HG02623 (cell line): ENCODE results near the gene SLC7A7.
A peak's percentile ranks its signal among the peaks of the same experiment; 100 is the strongest.
"Not testable (repeated sequence)": the region's sequence is repeated elsewhere in the genome, so short reads cannot be mapped to it uniquely, and the experiment has no call there.

Experiments used
- ATAC-seq: cut with Tn5 transposase; IDR thresholded peaks from one replicate; pipeline ENCODE4 v1.9.1; 2021; ENCODE audit warnings: moderate library complexity; ENCODE audit not compliant: unreplicated experiment

SLC7A7 gene

GRCh38 chr14:22814941-22815713 lies at the start of gene SLC7A7:
Gene SLC7A7 (minus strand): TSS chr14:22815435. CDS start chr14:22813398, 2,037 bp downstream.
- ATAC-seq, result no peak

- ATAC-seq, result no peak
These were observed 49.7 kb upstream of the SLC7A7 start for GRCh38 chr14:22864979-22865378.

- ATAC-seq, result no peak
These were observed 46.4 kb upstream of the SLC7A7 start for GRCh38 chr14:22861651-22862050.

- not testable (repeated sequence) for ATAC-seq
These were observed 45.1 kb upstream of the SLC7A7 start for GRCh38 chr14:22860377-22860776.

GRCh38 chr14:22856428-22856827 lies 41.2 kb upstream of the SLC7A7 start:
- ATAC-seq, result no peak

- ATAC-seq, result no peak
These were observed 39.9 kb upstream of the SLC7A7 start for GRCh38 chr14:22854963-22855724.

GRCh38 chr14:22854296-22854695 lies 39.1 kb upstream of the SLC7A7 start:
- not testable (repeated sequence) for ATAC-seq

GRCh38 chr14:22852940-22853767 lies 37.9 kb upstream of the SLC7A7 start:
- peak; percentile 47 for ATAC-seq

- ATAC-seq, result no peak
These were observed 37.3 kb upstream of the SLC7A7 start for GRCh38 chr14:22852599-22852939.

GRCh38 chr14:22852178-22852577 lies 36.9 kb upstream of the SLC7A7 start:
- ATAC-seq, result not testable (repeated sequence)

GRCh38 chr14:22850944-22851764 lies 35.9 kb upstream of the SLC7A7 start:
- no peak for ATAC-seq

- no peak for ATAC-seq
These were observed 34.1 kb upstream of the SLC7A7 start for GRCh38 chr14:22849212-22849819.

GRCh38 chr14:22848351-22849164 lies 33.3 kb upstream of the SLC7A7 start:
- no peak for ATAC-seq

- no peak for ATAC-seq
These were observed 32.6 kb upstream of the SLC7A7 start for GRCh38 chr14:22847661-22848341.

- no peak for ATAC-seq
These were observed 31.6 kb upstream of the SLC7A7 start for GRCh38 chr14:22846811-22847307.

GRCh38 chr14:22845821-22846625 lies 30.8 kb upstream of the SLC7A7 start:
- no peak for ATAC-seq

- ATAC-seq, result no peak
These were observed 29.8 kb upstream of the SLC7A7 start for GRCh38 chr14:22845103-22845394.
